Endometrial microvascular endothelial cells (primary cell): ENCODE measurements around the gene SOX11. TPM values are rescaled to one million over a fixed set of nuclear protein-coding genes. Genes with fewer than 3 reads are reported as not detected.

Source experiments
- in situ Hi-C: cut with HindIII; loops from 2 replicates; pipeline ENCODE4 v1.10.0; 2017; ENCODE audit warnings: low sequenced_read_pairs, low pct_unique_long_range_greater_than_20kb; ENCODE audit errors: inconsistent ontology term
- total RNA-seq: library from RNA; depleted of rRNA; stranded (reverse); fragments of >200 nt; gene quantifications from one replicate; pipeline ENCODE4 v1.2.3, GENCODE V29; 2015; ENCODE audit errors: inconsistent ontology term

The SOX11 gene
- total RNA-seq, 1 donor from 2014 or later = not detected

DNA sequence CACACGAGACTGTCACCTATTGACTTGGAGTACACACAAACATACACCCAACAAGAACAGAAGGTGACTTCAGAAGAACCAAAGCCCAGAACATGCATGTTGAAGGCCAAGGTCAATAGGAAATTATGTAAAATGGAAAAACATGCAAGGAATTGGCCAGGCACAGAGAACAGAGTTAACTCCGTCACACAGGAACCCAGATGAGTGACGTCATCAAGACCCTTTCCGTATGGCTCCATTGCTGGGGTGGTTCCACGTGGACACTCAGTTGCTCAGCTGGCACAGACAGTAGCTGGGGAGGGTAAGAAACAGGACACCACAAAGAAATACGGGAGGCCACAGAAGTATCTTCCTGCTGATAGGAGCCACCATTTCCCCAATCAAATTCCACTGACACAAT, 18.4 kb downstream of the SOX11 start:
- in situ Hi-C loops = no loop called here

DNA sequence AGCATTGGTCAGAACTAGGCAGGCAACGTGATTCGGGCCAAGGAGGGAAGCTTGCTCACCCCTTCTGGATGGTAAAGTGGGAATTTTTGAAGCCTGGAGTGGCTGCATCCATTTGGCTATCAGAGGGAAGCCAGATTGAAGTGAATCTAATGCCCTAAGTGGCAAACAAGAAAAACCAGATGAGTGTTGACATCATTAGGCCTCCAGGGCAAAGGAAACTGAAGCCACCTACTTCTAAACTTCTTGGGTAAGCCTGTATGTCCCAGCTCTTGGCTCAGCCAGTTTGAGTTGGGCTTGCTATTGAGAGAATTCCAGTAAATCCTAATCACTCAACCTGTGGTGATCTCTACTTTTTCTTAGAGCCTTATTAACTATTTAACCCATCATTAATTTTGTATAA, 20.9 kb downstream of the SOX11 start:
- in situ Hi-C loops = no loop called here

DNA sequence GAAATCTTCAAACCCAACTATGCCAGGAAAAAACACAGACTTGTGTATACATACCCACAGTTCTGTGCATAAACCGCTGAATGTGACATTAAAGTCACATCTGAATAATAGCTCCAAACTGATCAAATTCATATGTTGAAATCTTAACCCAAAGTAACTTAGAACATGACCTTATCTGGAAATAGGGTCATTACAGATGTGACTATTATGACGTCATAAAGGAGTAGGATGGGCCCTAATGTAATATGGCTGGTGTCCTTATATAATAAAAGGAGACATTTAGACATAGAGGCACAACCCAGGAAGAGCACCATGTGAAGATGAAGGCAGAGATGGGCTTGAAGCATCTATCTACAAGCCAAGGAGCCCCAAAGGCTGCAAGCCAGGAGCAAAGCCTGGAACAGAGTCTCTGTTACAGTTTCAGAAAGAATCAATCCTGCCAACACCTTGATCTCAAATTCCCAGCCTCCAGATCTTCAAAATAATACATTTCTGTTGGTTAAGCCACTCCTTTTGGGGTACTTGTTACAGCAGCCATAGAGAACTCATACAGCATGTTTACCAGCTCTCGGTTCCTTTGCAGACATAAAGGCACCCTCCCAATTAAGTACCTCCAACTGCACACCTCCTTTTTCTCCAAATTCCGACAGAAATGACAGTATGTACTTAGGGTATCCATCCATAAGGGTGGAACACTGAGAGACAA, 27.6 kb downstream of the SOX11 start:
- in situ Hi-C loops = no loop called here

DNA sequence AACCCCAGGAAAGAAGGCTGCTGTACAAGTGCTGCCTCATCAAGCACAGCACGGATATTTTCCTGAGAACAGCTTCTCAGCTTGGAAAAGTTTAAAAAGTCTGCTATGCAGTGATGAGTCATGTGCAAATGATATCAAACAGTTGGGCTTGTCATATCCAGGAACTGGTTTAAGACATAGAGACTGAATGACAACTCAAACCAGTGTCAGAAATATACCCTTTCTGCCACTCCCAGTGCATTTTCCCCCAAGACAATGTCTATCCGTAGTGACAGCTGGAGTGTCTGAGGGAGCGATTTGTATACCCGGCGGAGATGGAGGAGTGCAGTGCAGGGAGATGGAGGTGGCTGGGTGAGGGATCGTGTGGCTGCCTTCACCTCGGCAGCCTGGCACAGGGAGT, 28.2 kb downstream of the SOX11 start:
- in situ Hi-C loops = no loop called here

DNA sequence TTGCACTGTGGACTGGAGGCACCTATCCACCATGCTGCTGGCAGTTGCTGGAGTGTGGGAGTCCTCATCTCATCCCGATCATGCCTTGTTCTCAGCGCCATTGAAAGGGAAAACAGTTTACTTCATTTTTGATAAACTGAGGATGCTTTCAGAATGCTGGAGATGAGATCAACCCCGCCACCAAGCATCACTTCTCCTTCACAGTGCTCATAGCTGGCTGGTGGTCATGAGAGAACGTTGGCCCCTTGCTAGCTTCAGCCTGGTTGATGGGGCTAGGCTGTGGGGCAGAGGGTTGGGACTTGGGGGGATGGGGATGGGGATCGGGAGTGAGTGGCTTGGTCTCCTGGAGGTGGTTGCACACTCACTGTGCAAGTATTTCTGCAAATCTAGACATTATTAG, 30.1 kb downstream of the SOX11 start:
- in situ Hi-C loops = no loop called here

DNA sequence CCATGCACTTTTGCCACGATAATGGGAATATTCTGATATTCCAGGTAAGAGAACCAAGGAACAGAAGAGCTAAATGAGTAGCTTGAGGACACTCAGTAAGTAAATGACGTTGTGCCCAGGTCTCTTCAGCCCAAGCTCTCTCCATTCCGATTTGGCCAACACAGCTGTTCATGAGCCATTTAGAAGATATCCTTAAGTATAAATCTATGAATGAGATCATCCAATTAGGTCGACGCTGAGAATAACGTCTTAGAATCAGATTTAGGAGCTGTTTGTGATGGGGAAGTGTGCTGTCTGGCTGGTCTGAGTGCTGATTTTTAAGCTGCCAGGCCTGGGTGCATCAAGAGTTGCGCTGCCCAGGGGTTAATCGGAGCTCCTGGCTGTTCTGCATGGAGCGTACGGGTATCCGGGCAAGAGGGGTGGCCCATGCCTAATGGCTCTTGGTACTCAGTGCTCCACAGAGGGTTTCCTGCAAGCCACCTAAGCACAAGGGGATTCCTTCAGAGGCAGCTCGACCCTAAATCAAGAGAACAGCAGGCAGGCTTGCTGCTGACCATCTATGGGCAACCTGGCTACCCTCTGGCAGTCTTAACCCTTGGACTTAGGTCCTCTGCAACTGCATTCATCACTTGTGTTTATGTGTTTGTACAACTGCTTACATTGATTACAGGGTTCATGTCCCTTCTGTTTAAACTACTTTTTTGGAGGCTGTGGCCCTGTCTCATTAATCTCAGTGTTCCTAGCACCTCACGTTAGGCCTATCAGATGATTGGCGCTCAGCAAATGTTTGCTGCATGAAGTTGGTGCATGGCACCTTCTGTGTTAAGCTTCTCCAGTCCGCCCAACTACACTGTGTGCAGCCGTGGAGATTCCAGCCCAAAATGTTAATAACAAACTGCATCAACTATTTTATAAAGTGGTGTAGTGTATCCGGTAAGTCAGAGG, 31.9 kb downstream of the SOX11 start:
- in situ Hi-C loops = no loop called here

DNA sequence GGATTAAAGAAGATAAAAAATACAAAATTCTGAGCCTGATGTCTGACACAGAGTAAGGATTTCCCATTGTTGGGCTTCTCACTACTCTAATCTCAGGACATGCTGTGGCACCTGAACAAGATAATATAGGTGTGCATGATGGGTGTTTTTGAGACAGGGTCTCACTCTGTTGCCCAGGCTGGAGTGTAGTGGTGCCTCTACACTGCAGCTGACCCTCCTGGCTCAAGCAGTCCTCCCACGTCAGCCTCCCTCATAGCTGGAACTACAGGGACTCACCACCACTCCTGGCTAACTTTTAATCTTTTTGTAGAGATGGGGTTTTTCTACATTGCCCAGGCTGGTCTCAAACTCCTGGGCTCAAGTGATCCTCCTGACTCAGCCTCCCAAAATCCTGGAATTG, 32.9 kb downstream of the SOX11 start:
- in situ Hi-C loops = no loop called here

DNA sequence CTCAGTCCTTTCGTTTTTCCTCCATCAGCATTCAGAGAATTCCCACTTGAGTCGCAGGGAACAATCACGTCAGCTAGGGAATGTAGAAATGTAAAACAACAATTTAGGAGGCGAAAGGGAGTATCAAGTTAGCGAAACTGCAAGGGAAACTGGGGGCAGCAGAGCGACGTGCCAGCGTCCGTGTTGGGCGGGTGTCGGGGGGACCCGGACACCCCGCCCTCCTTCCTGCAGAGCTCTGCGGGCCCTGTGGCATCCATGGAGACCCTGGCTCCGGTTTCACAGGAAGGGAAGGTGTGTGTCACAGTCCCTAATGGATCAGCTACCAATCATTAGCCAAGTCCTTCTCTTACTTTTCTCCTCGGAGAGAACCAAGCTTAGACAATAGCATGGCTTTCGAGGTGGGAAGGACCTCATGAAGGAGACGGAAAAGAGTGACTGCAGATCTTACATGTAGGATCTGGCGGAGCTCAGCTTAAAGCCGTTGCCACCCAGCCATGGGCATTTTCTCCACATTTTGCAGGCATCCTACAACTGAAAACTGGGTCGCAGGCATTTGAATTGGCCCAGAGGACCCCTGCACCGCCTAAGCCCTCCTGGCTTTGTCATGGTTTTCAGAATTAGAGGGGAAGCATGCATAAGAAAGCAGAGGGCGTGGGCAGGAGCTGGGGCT, 33.7 kb downstream of the SOX11 start:
- in situ Hi-C loops = no loop called here

DNA sequence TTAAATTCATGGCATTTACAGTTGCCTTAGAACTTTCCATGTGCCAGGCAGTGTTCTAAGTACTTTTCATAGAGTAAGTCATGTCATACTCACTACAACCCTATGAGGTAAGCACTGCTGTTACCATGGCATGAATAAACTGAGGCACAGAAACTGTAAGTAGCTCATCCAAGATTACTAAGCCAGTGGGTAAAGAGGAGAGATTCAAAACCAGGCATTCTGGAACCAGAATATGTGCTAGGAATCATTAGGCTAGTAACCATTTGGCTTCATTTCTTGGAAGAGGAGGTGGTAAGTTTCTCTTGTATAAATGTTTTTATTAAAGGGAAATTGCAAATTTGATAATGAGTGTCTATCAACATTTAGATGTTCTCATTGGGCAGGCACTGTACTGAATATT, 35.1 kb downstream of the SOX11 start:
- in situ Hi-C loops = no loop called here

DNA sequence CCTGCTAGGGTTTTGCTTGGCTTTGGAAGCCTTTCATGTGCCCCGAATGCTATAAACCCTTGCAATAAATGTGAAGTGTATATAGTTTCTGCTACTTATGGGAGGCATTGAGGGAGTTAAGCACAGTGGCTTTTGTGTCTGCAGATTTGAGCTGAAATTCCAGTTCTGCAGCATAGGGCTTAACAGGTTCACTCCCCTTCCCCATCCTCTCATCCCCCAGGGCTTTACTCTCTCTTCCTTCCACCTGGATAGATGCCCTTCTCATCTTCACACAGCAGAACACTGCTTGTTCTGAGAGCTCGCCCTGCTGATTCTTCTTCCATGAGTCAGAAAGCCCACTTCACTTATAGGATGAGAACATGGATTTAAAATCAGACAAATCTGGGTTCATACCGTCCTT, 37.2 kb downstream of the SOX11 start:
- in situ Hi-C loops = no loop called here

DNA sequence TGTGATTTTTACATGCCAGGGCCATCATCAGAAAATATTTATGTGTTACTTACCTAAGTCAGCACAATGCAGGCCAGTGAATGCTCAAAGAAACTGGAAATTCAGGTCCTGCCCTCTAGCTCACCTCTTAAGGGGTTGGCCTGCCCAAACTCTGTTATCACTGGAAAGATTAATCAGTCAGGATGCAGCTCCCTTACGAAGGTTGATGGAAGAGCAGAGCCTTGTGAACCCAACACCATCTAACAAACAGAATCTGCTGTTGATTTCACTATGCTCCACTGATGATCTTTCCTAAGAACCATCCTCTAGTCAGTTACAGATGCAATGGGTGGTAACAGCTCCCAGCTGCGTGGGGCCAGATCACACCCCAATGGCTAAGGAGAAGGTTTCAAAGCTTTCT, 38.2 kb downstream of the SOX11 start:
- in situ Hi-C loops = no loop called here

DNA sequence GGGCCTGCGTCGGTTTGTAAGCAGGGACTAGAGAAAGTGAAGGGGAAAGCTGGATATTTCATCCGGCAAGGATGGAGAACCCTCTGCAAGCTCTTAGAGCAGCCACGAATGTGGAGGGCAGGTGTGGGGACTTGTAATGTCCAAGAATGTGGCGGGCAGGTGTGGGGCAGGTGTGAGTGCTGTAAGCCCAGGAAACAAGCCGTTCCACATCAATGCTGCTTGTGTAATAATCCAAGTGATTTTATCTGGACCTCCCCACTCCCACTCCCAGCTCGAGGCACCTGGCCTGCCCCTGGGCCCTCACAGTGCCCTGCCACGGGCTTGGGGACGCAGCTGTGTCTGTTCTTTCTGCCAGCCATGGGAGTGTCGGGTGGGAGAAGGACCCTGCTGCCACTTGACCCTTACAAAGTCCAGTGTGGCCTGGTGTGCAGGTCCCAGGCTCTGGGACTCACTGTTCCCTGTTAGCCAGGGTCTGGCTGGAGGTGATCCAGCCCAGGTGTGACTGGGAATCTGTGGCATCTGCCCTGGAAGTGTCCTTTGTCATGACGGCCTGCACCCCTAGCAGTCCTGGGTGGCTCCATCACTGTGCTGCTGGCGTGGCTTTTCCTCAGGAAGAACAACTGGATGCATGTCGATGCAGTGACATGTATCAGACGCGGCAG, 42.8 kb downstream of the SOX11 start:
- in situ Hi-C loops = no loop called here

DNA sequence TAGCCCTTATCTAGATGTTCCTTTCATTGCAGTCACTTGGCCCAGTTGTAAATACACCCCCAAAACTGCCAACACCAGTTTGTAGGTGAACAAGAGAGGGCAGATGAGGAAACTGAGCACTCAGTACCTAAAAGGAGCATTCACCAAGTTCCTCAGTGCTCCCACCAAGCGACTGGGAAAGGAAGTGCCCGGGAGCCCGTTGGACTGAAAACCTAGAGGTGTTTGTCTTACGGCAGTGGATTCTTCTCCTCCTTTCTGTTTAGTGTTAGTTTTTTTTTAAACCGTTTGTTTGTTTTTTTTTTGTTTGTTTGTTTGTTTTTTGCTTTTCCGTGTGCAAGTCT, 43.3 kb downstream of the SOX11 start:
- in situ Hi-C loops = no loop called here

DNA sequence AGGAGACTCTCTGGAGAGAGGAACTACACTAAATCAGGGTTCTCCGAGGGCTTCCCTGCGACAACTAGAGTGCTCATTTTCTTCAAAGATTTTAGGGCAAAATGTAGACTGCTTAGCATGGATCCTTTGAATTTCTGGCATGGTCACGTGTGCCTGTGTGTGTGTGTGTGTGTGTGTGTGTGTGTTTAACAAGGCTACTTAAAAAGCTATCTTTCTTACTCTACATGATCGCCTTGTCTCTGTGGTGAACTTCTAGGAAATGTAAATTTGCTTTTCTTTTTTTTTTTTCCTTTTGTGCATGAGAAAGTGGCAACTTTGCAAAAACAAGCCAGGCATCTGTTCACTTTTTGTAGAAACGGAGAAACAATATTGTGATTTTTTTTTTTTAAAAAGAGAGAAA, 43.9 kb downstream of the SOX11 start:
- in situ Hi-C loops = no loop called here

DNA sequence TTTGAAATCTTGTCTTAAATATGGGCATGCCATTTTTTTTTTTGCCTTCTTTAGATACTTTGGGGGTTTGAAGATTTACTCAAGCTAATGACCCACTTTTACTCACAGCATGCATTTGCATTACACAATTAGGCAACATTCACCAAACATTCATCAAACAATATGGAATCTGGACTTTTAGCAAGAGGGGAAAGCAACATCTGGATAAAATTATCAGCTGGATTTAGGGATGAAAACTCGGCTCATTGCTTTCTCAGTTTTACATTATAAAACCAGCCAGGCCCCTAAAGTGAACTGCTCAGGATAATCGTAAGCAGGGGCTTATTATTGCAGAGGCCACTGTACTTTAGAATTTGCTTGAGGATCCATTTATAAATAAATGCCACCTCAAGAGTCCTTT, 44.7 kb downstream of the SOX11 start:
- in situ Hi-C loops = no loop called here

DNA sequence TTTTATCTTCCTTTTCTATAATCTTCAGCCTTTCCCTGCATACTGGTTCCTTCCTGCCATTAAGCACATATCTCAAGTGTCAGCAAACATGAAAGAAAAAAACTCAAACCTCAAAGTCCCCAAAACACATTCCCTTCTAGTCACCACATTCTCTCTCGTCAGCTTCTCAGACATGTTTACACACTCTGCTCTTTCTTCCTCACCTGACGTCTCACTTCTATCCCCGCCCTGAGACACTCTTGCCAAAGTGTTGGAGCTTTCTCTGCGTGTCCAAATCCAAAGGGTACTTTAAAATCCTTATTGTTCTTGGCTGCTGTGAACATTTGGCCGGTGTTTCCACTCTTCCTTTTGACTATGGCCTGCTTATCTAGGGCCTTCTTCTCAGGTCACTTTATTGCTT, 47.9 kb downstream of the SOX11 start:
- in situ Hi-C loops = no loop called here

DNA sequence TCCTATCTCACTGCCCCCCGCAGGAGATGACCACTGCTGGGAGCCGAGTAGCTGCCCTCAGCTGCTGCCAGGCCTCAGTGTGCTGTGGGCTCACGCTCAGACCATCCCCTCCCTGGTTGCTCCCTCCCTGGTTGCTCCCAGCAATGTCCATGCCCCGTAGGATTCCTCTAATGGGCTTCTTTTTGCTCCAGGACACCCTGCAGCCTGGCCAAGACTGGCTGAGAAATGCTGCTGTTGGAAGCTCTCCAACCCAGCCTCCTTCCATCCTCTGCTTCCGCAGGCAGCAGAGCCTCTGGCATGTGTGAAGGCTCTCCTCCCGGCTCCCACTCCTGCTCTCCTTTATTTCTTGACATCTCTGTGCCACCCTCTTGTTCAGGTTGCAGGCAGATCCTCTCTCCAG, 48.6 kb downstream of the SOX11 start:
- in situ Hi-C loops = no loop called here

DNA sequence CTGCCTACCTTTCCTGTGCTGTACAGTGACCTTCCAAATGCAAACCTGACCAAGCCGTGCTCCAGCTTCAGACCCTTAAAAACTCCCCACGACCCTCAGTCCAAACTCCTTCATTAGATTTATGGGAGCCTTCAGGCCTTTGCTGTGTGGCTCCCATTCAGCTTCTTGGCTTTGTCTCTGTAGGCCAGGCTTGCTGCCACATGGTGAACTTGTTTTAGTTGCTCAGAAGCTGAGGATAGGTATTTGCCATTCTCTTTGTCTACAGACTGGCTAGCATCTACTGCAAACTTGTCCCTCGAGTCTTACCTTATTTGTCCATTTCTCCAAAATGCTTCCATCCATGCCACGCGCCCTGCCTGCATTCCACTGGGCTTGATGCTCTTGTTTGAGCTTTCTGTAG, 49.1 kb downstream of the SOX11 start:
- in situ Hi-C loops = no loop called here

DNA sequence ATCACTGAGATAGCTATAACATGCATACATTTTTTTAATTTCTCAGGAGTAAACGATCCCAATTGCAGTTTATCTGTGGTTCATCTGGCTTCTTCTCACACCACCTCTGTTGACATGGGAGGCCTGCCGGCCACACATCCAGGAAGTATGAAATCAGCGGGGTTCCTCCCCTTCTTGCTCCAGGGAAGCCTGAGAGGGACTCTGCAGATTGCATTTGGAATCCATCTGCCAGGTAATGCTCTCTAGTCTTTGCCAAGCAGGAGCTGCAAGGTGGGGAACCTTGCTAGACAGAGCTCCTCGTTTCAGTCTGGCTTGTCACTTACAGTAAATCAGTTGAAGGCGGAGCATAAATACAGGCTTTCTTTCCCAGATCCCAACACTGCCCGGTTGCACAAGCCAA, 49.9 kb downstream of the SOX11 start:
- in situ Hi-C loops = no loop called here
